Panc1 (cell line): Measurements from ENCODE around the gene SERPINA3. TPM values are rescaled to one million over a fixed set of nuclear protein-coding genes. Genes with fewer than 3 reads are reported as not detected.
"Not testable (repeated sequence)": the region's sequence is repeated elsewhere in the genome, so short reads cannot be mapped to it uniquely, and the experiment has no call there.

Experiments
- ATAC-seq: fragments of 200-7000 bp; cut with Tn5 transposase; 2 replicates; pipeline ENCODE4 v1.9.1; 2020; ENCODE audit warnings: mild to moderate bottlenecking, moderate library complexity
- BruUV-seq: library from RNA; stranded (reverse); fragments of 400-500 nt; replicated peaks from 2 replicates; lab custom pipeline; 2021; lab: Mats Ljungman, UMichigan
- CTCF ChIA-PET: fragments of 300-600 bp; sonication (Branson Sonifier 250); formaldehyde crosslinking; loops from one replicate; lab custom pipeline; 2022; ENCODE audit warnings: antibody characterized with exemption; lab: Charles Lee
- POLR2A ChIA-PET: fragments of 300-600 bp; sonication (Branson Sonifier 250); formaldehyde crosslinking; loops from one replicate; lab custom pipeline; 2022; ENCODE audit warnings: antibody characterized with exemption; lab: Charles Lee
- DNase-seq: peaks from one replicate; pipeline ENCODE4 v3.0.0-alpha.2; 2010; ENCODE audit warnings: low read depth, low spot score
- H3K27ac ChIP-seq: 2 replicates; pipeline ENCODE4 v1.5.1; 2011; ENCODE audit warnings: mild to moderate bottlenecking, low read length, inconsistent platforms
- H3K27me3 ChIP-seq: fragments of 200-500 bp; sonication (Bioruptor generic); 2 replicates; pipeline ENCODE4 v1.6.0; 2014; ENCODE audit warnings: low read length, inconsistent platforms; ENCODE audit not compliant: control insufficient read depth, insufficient read depth
- H3K36me3 ChIP-seq: fragments of 200-500 bp; sonication (Bioruptor generic); 2 replicates; pipeline ENCODE4 v1.5.1; 2014; ENCODE audit warnings: inconsistent platforms, mild to moderate bottlenecking, low read length, moderate library complexity; ENCODE audit not compliant: control insufficient read depth, insufficient read depth
- H3K4me1 ChIP-seq: 2 replicates; pipeline ENCODE4 v1.5.1; 2011; ENCODE audit warnings: inconsistent platforms, mild to moderate bottlenecking, low read length, moderate library complexity; ENCODE audit not compliant: control insufficient read depth, insufficient read depth
- H3K4me3 ChIP-seq, 2 experiments: 2 replicates each; pipeline ENCODE4 v1.5.1; 2011 to 2012; ENCODE audit warnings: low read depth in 2 of 2, low read length in 2 of 2, mild to moderate bottlenecking in 2 of 2, inconsistent platforms in 1 of 2, moderate library complexity in 1 of 2
- H3K9me3 ChIP-seq: fragments of 200-500 bp; sonication (Bioruptor generic); 2 replicates; pipeline ENCODE4 v1.5.1; 2014; ENCODE audit warnings: low read depth, mild to moderate bottlenecking, inconsistent platforms, low read length, moderate library complexity; ENCODE audit not compliant: control insufficient read depth, insufficient read depth
- CTCF ChIP-seq: fragments of 450-650 bp; IDR thresholded peaks from 2 replicates; pipeline ENCODE4 v1.5.1; 2017; ENCODE audit warnings: mild to moderate bottlenecking
- POLR2AphosphoS5 ChIP-seq: IDR thresholded peaks from 2 replicates; pipeline ENCODE4 v1.6.1; 2012; ENCODE audit warnings: mild to moderate bottlenecking, low read depth, low read length, moderate library complexity
- REST ChIP-seq, 2 experiments: IDR thresholded peaks; 2 replicates each; pipeline ENCODE4 v1.6.1; 2011 to 2012; ENCODE audit warnings: low read depth in 2 of 2, control low read depth in 1 of 2, low read length in 1 of 2, mild to moderate bottlenecking in 1 of 2, moderate library complexity in 1 of 2; ENCODE audit not compliant: insufficient read depth in 1 of 2
- SIN3A ChIP-seq: IDR thresholded peaks from 2 replicates; pipeline ENCODE4 v1.6.1; 2012; ENCODE audit warnings: low read depth, mild to moderate bottlenecking, low read length, moderate library complexity, borderline replicate concordance; ENCODE audit not compliant: insufficient read depth
- TCF7L2 ChIP-seq: IDR thresholded peaks from 2 replicates; pipeline ENCODE4 v1.6.1; 2011; ENCODE audit warnings: mild to moderate bottlenecking, low read depth, low read length, inconsistent platforms
- in situ Hi-C: cut with HindIII; loops from 2 replicates; pipeline ENCODE4 v1.10.0; 2016; ENCODE audit warnings: low sequenced_read_pairs, low pct_unique_long_range_greater_than_20kb
- intact Hi-C: fragments of 100-400 bp; cut with micrococcal nuclease; formaldehyde crosslinking; loops from one replicate; pipeline ENCODE4 v1.10.0; 2022; ENCODE audit not compliant: unreplicated experiment
- total RNA-seq: library from RNA; stranded (reverse); gene quantifications from one replicate; pipeline ENCODE4 v1.2.1, GENCODE V29; 2021; ENCODE audit not compliant: unreplicated experiment

SERPINA3 gene
- total RNA-seq, 1 experiment from 2014 or later, result 5.7 TPM

- TF ChIP-seq CTCF (no peak), REST (IDR thresholded peaks at IDR 0.05; ENCODE audit: insufficient read depth in 1 of 2, low read depth in 2 of 2, low read length in 1 of 2) (no peak), SIN3A (no peak), POLR2AphosphoS5 (no peak), TCF7L2 (no peak)
- ChIA-PET CTCF (no interaction called here), POLR2A (no interaction called here)
- Histone ChIP-seq H3K36me3 (no peaks in the 10 kb centered on the region), H3K27me3 (no peaks in the 10 kb centered on the region), H3K9me3 (no peaks in the 10 kb centered on the region), H3K4me3 (no peak overlapping the region), H3K4me1 (no peaks in the 10 kb centered on the region; the same call in 1 of the 2 replicates), H3K27ac (no peak overlapping the region)
- no TSS peak for BruUV-seq
- ATAC-seq (no peak), DNase-seq (no peak)
- in situ Hi-C loops, result no loop called here
- intact Hi-C loops, result no loop called here
These were observed 36.2 kb upstream of the SERPINA3 start for GRCh38 chr14:94575730-94576585.

GRCh38 chr14:94577472-94577871 lies 34.7 kb upstream of the SERPINA3 start:
- H3K4me1 ChIP-seq, POLR2A ChIA-PET, CTCF ChIA-PET, BruUV-seq, H3K27ac ChIP-seq, H3K27me3 ChIP-seq, H3K36me3 ChIP-seq, DNase-seq, intact Hi-C loops, ATAC-seq, H3K4me3 ChIP-seq, in situ Hi-C loops, H3K9me3 ChIP-seq: not testable (repeated sequence)

GRCh38 chr14:94578712-94579111 lies 33.5 kb upstream of the SERPINA3 start:
- no peaks in the 10 kb centered on the region for H3K27me3 ChIP-seq
- no peaks in the 10 kb centered on the region for H3K36me3 ChIP-seq
- TF ChIP-seq SIN3A (no peak), CTCF (no peak)
- CTCF ChIA-PET, result no interaction called here
- H3K4me1 ChIP-seq, result no peaks in the 10 kb centered on the region
- H3K9me3 ChIP-seq, result no peaks in the 10 kb centered on the region
- intact Hi-C loops, result no loop called here
- in situ Hi-C loops, result no loop called here
- no peak overlapping the region for H3K27ac ChIP-seq
- ATAC-seq (no peak), DNase-seq (no peak)
- no TSS peak for BruUV-seq
- POLR2A ChIA-PET, result no interaction called here
- no peak overlapping the region for H3K4me3 ChIP-seq
